Measurements from ENCODE around the gene KHDC4.

DNA sequence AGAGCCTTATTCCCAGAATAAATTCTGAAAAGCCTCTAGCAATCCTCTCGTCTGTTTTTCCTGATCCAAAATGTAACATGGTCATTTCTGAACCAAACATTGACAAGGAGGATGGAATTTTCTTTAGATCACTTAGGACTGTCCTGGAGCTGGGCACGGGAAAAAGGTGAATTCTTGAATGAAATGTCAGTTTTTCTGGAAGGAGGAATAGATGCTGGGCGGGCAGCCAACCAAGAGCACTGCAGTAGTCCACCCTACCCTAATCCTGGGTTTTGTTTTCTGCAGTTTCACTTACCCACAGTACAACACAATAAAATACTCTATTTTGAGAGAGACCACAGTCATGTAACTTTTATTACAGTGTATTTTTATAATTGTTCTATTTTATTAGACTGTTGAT lies 44.0 kb downstream of the KHDC4 start:
- TF ChIP-seq, protein P1, sequence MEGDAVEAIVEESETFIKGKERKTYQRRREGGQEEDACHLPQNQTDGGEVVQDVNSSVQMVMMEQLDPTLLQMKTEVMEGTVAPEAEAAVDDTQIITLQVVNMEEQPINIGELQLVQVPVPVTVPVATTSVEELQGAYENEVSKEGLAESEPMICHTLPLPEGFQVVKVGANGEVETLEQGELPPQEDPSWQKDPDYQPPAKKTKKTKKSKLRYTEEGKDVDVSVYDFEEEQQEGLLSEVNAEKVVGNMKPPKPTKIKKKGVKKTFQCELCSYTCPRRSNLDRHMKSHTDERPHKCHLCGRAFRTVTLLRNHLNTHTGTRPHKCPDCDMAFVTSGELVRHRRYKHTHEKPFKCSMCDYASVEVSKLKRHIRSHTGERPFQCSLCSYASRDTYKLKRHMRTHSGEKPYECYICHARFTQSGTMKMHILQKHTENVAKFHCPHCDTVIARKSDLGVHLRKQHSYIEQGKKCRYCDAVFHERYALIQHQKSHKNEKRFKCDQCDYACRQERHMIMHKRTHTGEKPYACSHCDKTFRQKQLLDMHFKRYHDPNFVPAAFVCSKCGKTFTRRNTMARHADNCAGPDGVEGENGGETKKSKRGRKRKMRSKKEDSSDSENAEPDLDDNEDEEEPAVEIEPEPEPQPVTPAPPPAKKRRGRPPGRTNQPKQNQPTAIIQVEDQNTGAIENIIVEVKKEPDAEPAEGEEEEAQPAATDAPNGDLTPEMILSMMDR (IDR thresholded peaks at IDR 0.05): no peak
- TF ChIP-seq POLR2A (IDR thresholded peaks at IDR 0.05) (no peak), EP300 (IDR thresholded peaks at IDR 0.05) (no peak)

Data from tibial nerve (tissue), 4 donors.